HepG2 (cell line): ENCODE measurements around the gene ZNF584. TPM values are rescaled to one million over a fixed set of nuclear protein-coding genes. Genes with fewer than 3 reads are reported as not detected.

Experiments used
- ATAC-seq: fragments of 200-7000 bp; cut with Tn5 transposase; 3 replicates; pipeline ENCODE4 v1.9.1; 2020; ENCODE audit warnings: mild to moderate bottlenecking, moderate library complexity
- BruUV-seq: library from RNA; stranded (reverse); fragments of 400-500 nt; replicated peaks from 2 replicates; lab custom pipeline; 2021; lab: Mats Ljungman, UMichigan
- CTCF ChIA-PET: fragments of 300-600 bp; formaldehyde crosslinking; extraction: SDS; loops from one replicate; lab custom pipeline; 2021; ENCODE audit warnings: low total read pairs, inconsistent platforms, low intra/inter-chr PET ratio; lab: Yijun Ruan, JAX
- POLR2A ChIA-PET: fragments of 350-600 bp; sonication (Branson Sonifier 250); formaldehyde crosslinking; loops from one replicate; lab custom pipeline; 2020; ENCODE audit warnings: antibody characterized with exemption, inconsistent platforms; lab: Yijun Ruan, JAX
- DNase-seq: peaks from one replicate; pipeline ENCODE4 v3.0.0-alpha.2; 2015; ENCODE audit warnings: low spot score
- FAIRE-seq: peaks from 3 replicates; lab custom pipeline; 2011; peaks lifted over from hg19 to GRCh38; lab: Jason Lieb, UNC
- H2AFZ ChIP-seq: one replicate; pipeline ENCODE4 v1.6.1; 2011; ENCODE audit warnings: low read length, inconsistent platforms
- H3K27ac ChIP-seq: fragments of 300-600 bp; 3 replicates; pipeline ENCODE4 v1.8.0; 2011; ENCODE audit warnings: mixed run types, mild to moderate bottlenecking, mixed read lengths, low read length, inconsistent platforms; ENCODE audit not compliant: insufficient read depth; ENCODE audit errors: extremely low read length
- H3K27me3 ChIP-seq, 2 experiments: fragments of 200-600 bp in 1 of 2; 2 replicates in 1 of 2; 3 replicates in 1 of 2; pipeline versions ENCODE4 v1.6.0 to v1.8.0; 2011; ENCODE audit warnings: low read length in 2 of 2, mild to moderate bottlenecking in 2 of 2, moderate library complexity in 2 of 2, inconsistent platforms in 1 of 2; ENCODE audit not compliant: insufficient read depth in 2 of 2, control insufficient read depth in 1 of 2
- H3K36me3 ChIP-seq, 2 experiments: fragments of 200-600 bp in 1 of 2; replicated peaks in 1 of 2; 2 replicates in 1 of 2; 3 replicates in 1 of 2; pipeline versions ENCODE4 v1.5.1 to v1.8.0; 2011; ENCODE audit warnings: low read length in 2 of 2, inconsistent platforms in 1 of 2; ENCODE audit not compliant: insufficient read depth in 2 of 2, control insufficient read depth in 1 of 2
- H3K4me1 ChIP-seq: 2 replicates; pipeline ENCODE4 v1.5.1; 2012; ENCODE audit warnings: low read length, inconsistent platforms; ENCODE audit not compliant: insufficient read depth
- H3K4me2 ChIP-seq: 2 replicates; pipeline ENCODE4 v1.6.0; 2011; ENCODE audit warnings: low read depth, low read length, inconsistent platforms
- H3K4me3 ChIP-seq, 3 experiments: fragments of 200-600 bp in 1 of 3; sonication (generic), shearing (Covaris generic) in 1 of 3; replicated peaks in 1 of 3; 2 replicates each; pipeline ENCODE4 v1.5.1; 2011 to 2016; ENCODE audit warnings: low read length in 3 of 3, inconsistent platforms in 2 of 3, low read depth in 2 of 3, mild to moderate bottlenecking in 2 of 3, control low read depth in 1 of 3, mixed read lengths in 1 of 3; ENCODE audit not compliant: insufficient read depth in 1 of 3
- H3K79me2 ChIP-seq: one replicate; pipeline ENCODE4 v1.6.1; 2011; ENCODE audit warnings: low read length, inconsistent platforms; ENCODE audit not compliant: insufficient read depth
- H3K9ac ChIP-seq: 2 replicates; pipeline ENCODE4 v1.6.0; 2011; ENCODE audit warnings: mild to moderate bottlenecking, low read depth, low read length, inconsistent platforms; ENCODE audit not compliant: insufficient read depth
- H3K9me3 ChIP-seq: 2 replicates; pipeline ENCODE4 v1.5.1; 2012; ENCODE audit warnings: mild to moderate bottlenecking, low read length
- H4K20me1 ChIP-seq: 2 replicates; pipeline ENCODE4 v1.6.0; 2011; ENCODE audit warnings: inconsistent platforms, mild to moderate bottlenecking, low read length, moderate library complexity; ENCODE audit not compliant: insufficient read depth
- ATF1 ChIP-seq: IDR thresholded peaks from 2 replicates; pipeline ENCODE4 v1.6.1; 2016; ENCODE audit warnings: mild to moderate bottlenecking, control low read depth
- KLF11 ChIP-seq: IDR thresholded peaks from 2 replicates; pipeline ENCODE4 v1.6.1; 2016; ENCODE audit warnings: missing compliant biosample characterization
- KLF12 ChIP-seq: sonication (generic); formaldehyde crosslinking; IDR thresholded peaks from 2 replicates; pipeline ENCODE4 v1.4.0; 2020; ENCODE audit warnings: missing genetic modification reagents, borderline replicate concordance
- KMT2A ChIP-seq: sonication (generic); formaldehyde crosslinking; IDR thresholded peaks from 2 replicates; pipeline ENCODE4 v1.4.0; 2020; ENCODE audit warnings: missing genetic modification reagents
- SALL2 ChIP-seq: sonication (generic); formaldehyde crosslinking; IDR thresholded peaks from 2 replicates; pipeline ENCODE4 v1.8.1; 2023; ENCODE audit warnings: mild to moderate bottlenecking, missing genetic modification reagents, inconsistent platforms
- SMARCE1 ChIP-seq: fragments of 450-650 bp; IDR thresholded peaks from 2 replicates; pipeline ENCODE4 v1.6.1; 2017; ENCODE audit warnings: borderline replicate concordance
- SMYD3 ChIP-seq: sonication (generic); formaldehyde crosslinking; IDR thresholded peaks from 2 replicates; pipeline ENCODE4 v1.8.1; 2023; ENCODE audit warnings: mild to moderate bottlenecking, missing genetic modification reagents
- ZNF333 ChIP-seq: sonication (generic); formaldehyde crosslinking; IDR thresholded peaks from 2 replicates; pipeline ENCODE4 v1.4.0; 2020; ENCODE audit warnings: mild to moderate bottlenecking, missing genetic modification reagents, borderline replicate concordance
- ZNF367 ChIP-seq: sonication (generic); formaldehyde crosslinking; IDR thresholded peaks from 2 replicates; pipeline ENCODE4 v1.4.0; 2020; ENCODE audit warnings: missing genetic modification reagents, borderline replicate concordance
- ZNF414 ChIP-seq: sonication (generic); formaldehyde crosslinking; IDR thresholded peaks from 2 replicates; pipeline ENCODE4 v1.5.0; 2020; ENCODE audit warnings: missing genetic modification reagents
- ZNF709 ChIP-seq: sonication (generic); formaldehyde crosslinking; IDR thresholded peaks from 2 replicates; pipeline ENCODE4 v1.5.0; 2020; ENCODE audit warnings: mild to moderate bottlenecking, missing genetic modification reagents
- ZNF883 ChIP-seq: sonication (generic); formaldehyde crosslinking; IDR thresholded peaks from 2 replicates; pipeline ENCODE4 v1.5.1; 2020; ENCODE audit warnings: mild to moderate bottlenecking, missing genetic modification reagents; ENCODE audit errors: not compliant biosample characterization
- WGBS: methylation state at CpG from one replicate; pipeline ENCODE4 v1.1.6; 2017; ENCODE audit warnings: low lambda C conversion rate; 5-methylcytosine and 5-hydroxymethylcytosine counted together
- in situ Hi-C: cut with HindIII; loops from 2 replicates; pipeline ENCODE4 v1.10.0; 2017; ENCODE audit warnings: low pct_unique_long_range_greater_than_20kb; ENCODE audit not compliant: extremely low pct_ligation_motif_present
- intact Hi-C: fragments of 100-400 bp; cut with micrococcal nuclease; formaldehyde crosslinking; loops from one replicate; pipeline ENCODE4 v1.10.0; 2022; ENCODE audit not compliant: unreplicated experiment
- polyA plus RNA-seq, 8 experiments: library from polyadenylated mRNA; depleted of rRNA in 3 of 8; stranded (reverse) in 7 of 8; unstranded in 1 of 8; fragments of >200 nt; fragmentation: Illumina TruSeq in 4 of 8; extraction: Trizol in 4 of 8; gene quantifications; 2 replicates each; pipeline versions ENCODE4 v1.2.1 to v1.2.3, GENCODE V29; 2011 to 2016; ENCODE audit warnings: low read depth in 4 of 8, missing spikeins in 1 of 8, mixed read lengths in 1 of 8; ENCODE audit not compliant: insufficient read depth in 1 of 8
- total RNA-seq, 5 experiments: library from RNA; depleted of rRNA; stranded (reverse); fragments of >200 nt; fragmentation: Illumina TruSeq; extraction: Trizol; gene quantifications; 2 replicates each; pipeline ENCODE4 v1.2.3, GENCODE V29; 2016; ENCODE audit warnings: low read depth in 1 of 5
- TF ChIP-seq, protein P1 (sequence below): fragments of 450-650 bp; IDR thresholded peaks from 2 replicates; pipeline ENCODE4 v1.6.1; 2017; ENCODE audit warnings: mild to moderate bottlenecking
- TF ChIP-seq, protein P2 (sequence below), 2 experiments: sonication (generic) in 1 of 2; formaldehyde crosslinking in 1 of 2; IDR thresholded peaks; 2 replicates each; pipeline versions ENCODE4 v1.5.1 to v1.6.1; 2011 to 2020; ENCODE audit warnings: borderline replicate concordance in 1 of 2, low read depth in 1 of 2, low read length in 1 of 2, mild to moderate bottlenecking in 1 of 2, missing genetic modification reagents in 1 of 2, moderate library complexity in 1 of 2

The ZNF584 gene
- total and polyA plus RNA-seq, 2 of the 13 experiments (the other 11 are each of a cell fraction or from before 2014, with no cell fraction given): 2.4 to 7.0 TPM

- TF ChIP-seq, protein P1, sequence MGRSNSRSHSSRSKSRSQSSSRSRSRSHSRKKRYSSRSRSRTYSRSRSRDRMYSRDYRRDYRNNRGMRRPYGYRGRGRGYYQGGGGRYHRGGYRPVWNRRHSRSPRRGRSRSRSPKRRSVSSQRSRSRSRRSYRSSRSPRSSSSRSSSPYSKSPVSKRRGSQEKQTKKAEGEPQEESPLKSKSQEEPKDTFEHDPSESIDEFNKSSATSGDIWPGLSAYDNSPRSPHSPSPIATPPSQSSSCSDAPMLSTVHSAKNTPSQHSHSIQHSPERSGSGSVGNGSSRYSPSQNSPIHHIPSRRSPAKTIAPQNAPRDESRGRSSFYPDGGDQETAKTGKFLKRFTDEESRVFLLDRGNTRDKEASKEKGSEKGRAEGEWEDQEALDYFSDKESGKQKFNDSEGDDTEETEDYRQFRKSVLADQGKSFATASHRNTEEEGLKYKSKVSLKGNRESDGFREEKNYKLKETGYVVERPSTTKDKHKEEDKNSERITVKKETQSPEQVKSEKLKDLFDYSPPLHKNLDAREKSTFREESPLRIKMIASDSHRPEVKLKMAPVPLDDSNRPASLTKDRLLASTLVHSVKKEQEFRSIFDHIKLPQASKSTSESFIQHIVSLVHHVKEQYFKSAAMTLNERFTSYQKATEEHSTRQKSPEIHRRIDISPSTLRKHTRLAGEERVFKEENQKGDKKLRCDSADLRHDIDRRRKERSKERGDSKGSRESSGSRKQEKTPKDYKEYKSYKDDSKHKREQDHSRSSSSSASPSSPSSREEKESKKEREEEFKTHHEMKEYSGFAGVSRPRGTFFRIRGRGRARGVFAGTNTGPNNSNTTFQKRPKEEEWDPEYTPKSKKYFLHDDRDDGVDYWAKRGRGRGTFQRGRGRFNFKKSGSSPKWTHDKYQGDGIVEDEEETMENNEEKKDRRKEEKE: no peak
- peak; percentile 50; the same call in 1 of the 2 replicates for TF ChIP-seq ATF1 (CRISPR knock-in tag)
Observed at GRCh38 chr19:58466089-58466759, 57.8 kb downstream of the ZNF584 start (continued).

DNA sequence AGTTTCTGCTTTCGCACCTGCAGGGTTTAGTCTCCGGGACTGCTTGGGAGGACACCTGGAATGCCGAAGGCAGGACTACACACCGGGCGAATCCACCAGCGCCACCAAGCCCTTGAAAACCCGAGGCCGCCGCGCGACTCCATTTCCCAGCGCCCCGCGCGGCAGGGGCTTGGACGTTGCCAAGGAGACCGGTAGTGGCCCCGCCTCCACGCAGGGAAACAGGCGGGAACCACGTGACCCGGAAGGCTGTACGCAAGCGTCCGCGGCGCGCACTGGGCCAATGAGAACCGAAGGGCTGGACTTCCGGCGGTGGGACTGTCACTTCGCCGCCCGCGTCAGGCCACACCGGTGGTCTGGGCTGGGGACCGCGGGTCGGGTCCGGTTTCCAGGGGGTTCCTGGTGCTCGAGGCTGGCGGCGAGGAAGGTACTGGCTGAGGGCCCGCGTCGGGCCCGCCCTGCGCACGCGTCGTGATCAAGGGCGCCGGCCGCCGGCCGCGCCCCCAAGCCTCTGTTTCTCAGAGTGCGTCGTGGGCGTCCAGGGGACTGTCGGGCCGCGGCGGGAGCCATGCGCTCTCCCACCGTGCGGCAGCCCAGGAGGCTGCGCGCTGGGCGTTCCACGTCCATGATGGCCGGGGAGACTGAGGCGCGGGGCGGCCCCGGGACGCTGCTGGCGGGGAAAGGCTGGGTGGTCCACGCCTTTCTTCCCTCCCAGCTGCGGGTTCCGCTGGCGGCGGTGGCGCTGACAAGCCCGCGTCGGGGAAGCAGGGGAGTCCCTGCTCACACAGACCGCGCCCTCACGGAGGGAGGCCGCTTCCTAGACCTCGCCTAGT, 58.5 kb downstream of the ZNF584 start, which contains the start of gene ZNF324:
Gene ZNF324 (plus strand): TSS at position 321 of the 830 bp plus-strand sequence. CDS start 2,106 bp downstream, outside the sequence.
- BruUV-seq: no TSS peak
- ChIA-PET POLR2A (interaction anchor here (1.4 kb wide), 1 partner anchor 47 kb away, joined by 4 read pairs; no protein-coding TSS in a partner anchor), CTCF (no interaction called here)
- WGBS: 0% methylated on average over 2 of the region's 92 CpGs
- Histone ChIP-seq H3K27ac (peak within 1 kb of the TSS; percentile 51), H3K36me3 (peaks cover 2 to 11% of the 10 kb centered on the region in 2 experiments; a peak in 3 of 5 replicates), H3K4me3 (peak within 1 kb of the TSS; percentile 71 to 93 (median 86)), H3K9me3 (no peaks in the 10 kb centered on the region), H3K27me3 (no peaks in the 10 kb centered on the region), H4K20me1 (no peaks in the 10 kb centered on the region), H3K4me2 (peak within 1 kb of the TSS; percentile 94), H2AFZ (peak within 1 kb of the TSS; percentile 80), H3K9ac (peak within 1 kb of the TSS; percentile 74), H3K79me2 (peaks cover 6% of the 10 kb centered on the region), H3K4me1 (peaks cover 24% of the 10 kb centered on the region)
- ATAC-seq: peak; percentile 89
- FAIRE-seq: peak; percentile 80
- intact Hi-C loops (loop anchor here (2.0 to 5.0 kb wide), 4 partner anchors 16 to 140 kb away; partner anchors contain the start of genes ZBTB45, ZNF324B, ZNF584 and ZSCAN22), in situ Hi-C loops (no loop called here)
- peak; percentile 94 for DNase-seq
- TF ChIP-seq, protein P2, sequence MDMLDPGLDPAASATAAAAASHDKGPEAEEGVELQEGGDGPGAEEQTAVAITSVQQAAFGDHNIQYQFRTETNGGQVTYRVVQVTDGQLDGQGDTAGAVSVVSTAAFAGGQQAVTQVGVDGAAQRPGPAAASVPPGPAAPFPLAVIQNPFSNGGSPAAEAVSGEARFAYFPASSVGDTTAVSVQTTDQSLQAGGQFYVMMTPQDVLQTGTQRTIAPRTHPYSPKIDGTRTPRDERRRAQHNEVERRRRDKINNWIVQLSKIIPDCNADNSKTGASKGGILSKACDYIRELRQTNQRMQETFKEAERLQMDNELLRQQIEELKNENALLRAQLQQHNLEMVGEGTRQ (IDR thresholded peaks at IDR 0.05; ENCODE audit: low read depth, low read length): peak; percentile 94
- TF ChIP-seq, protein P2 (CRISPR knock-in tag; IDR thresholded peaks at IDR 0.05; ENCODE audit: borderline replicate concordance): peak; percentile 95; the same call in 1 of the 2 replicates
- no peak for TF ChIP-seq SMARCE1
- TF ChIP-seq KMT2A: peak; percentile 38; the same call in 1 of the 2 replicates
- no peak for TF ChIP-seq SALL2 (CRISPR knock-in tag)
- TF ChIP-seq ZNF414 (CRISPR knock-in tag): no peak
- TF ChIP-seq SMYD3 (CRISPR knock-in tag): no peak
- TF ChIP-seq ZNF883 (CRISPR knock-in tag): no peak
- no peak for TF ChIP-seq KLF11 (CRISPR knock-in tag)
- TF ChIP-seq ZNF709: no peak
- no peak for TF ChIP-seq ZNF333 (CRISPR knock-in tag)
- no peak for TF ChIP-seq ZNF367 (CRISPR knock-in tag)
- TF ChIP-seq KLF12 (CRISPR knock-in tag): no peak; the same call in 1 of the 2 replicates
